HepG2 (cell line): ENCODE data around the gene RNF114. TPM values are rescaled to one million over a fixed set of nuclear protein-coding genes. Genes with fewer than 3 reads are reported as not detected.

ENCODE experiments used
- ATAC-seq: fragments of 200-7000 bp; cut with Tn5 transposase; 3 replicates; pipeline ENCODE4 v1.9.1; 2020; ENCODE audit warnings: mild to moderate bottlenecking, moderate library complexity
- BruUV-seq: library from RNA; stranded (reverse); fragments of 400-500 nt; replicated peaks from 2 replicates; lab custom pipeline; 2021; lab: Mats Ljungman, UMichigan
- CTCF ChIA-PET: fragments of 300-600 bp; formaldehyde crosslinking; extraction: SDS; loops from one replicate; lab custom pipeline; 2021; ENCODE audit warnings: low total read pairs, inconsistent platforms, low intra/inter-chr PET ratio; lab: Yijun Ruan, JAX
- POLR2A ChIA-PET: fragments of 350-600 bp; sonication (Branson Sonifier 250); formaldehyde crosslinking; loops from one replicate; lab custom pipeline; 2020; ENCODE audit warnings: antibody characterized with exemption, inconsistent platforms; lab: Yijun Ruan, JAX
- DNase-seq: peaks from one replicate; pipeline ENCODE4 v3.0.0-alpha.2; 2015; ENCODE audit warnings: low spot score
- FAIRE-seq: peaks from 3 replicates; lab custom pipeline; 2011; peaks lifted over from hg19 to GRCh38; lab: Jason Lieb, UNC
- H2AFZ ChIP-seq: one replicate; pipeline ENCODE4 v1.6.1; 2011; ENCODE audit warnings: low read length, inconsistent platforms
- H3K27ac ChIP-seq: fragments of 300-600 bp; 3 replicates; pipeline ENCODE4 v1.8.0; 2011; ENCODE audit warnings: mixed run types, mild to moderate bottlenecking, mixed read lengths, low read length, inconsistent platforms; ENCODE audit not compliant: insufficient read depth; ENCODE audit errors: extremely low read length
- H3K27me3 ChIP-seq, 2 experiments: fragments of 200-600 bp in 1 of 2; 2 replicates in 1 of 2; 3 replicates in 1 of 2; pipeline versions ENCODE4 v1.6.0 to v1.8.0; 2011; ENCODE audit warnings: low read length in 2 of 2, mild to moderate bottlenecking in 2 of 2, moderate library complexity in 2 of 2, inconsistent platforms in 1 of 2; ENCODE audit not compliant: insufficient read depth in 2 of 2, control insufficient read depth in 1 of 2
- H3K36me3 ChIP-seq, 2 experiments: fragments of 200-600 bp in 1 of 2; replicated peaks in 1 of 2; 2 replicates in 1 of 2; 3 replicates in 1 of 2; pipeline versions ENCODE4 v1.5.1 to v1.8.0; 2011; ENCODE audit warnings: low read length in 2 of 2, inconsistent platforms in 1 of 2; ENCODE audit not compliant: insufficient read depth in 2 of 2, control insufficient read depth in 1 of 2
- H3K4me1 ChIP-seq: 2 replicates; pipeline ENCODE4 v1.5.1; 2012; ENCODE audit warnings: low read length, inconsistent platforms; ENCODE audit not compliant: insufficient read depth
- H3K4me2 ChIP-seq: 2 replicates; pipeline ENCODE4 v1.6.0; 2011; ENCODE audit warnings: low read depth, low read length, inconsistent platforms
- H3K4me3 ChIP-seq, 3 experiments: fragments of 200-600 bp in 1 of 3; sonication (generic), shearing (Covaris generic) in 1 of 3; replicated peaks in 1 of 3; 2 replicates each; pipeline ENCODE4 v1.5.1; 2011 to 2016; ENCODE audit warnings: low read length in 3 of 3, inconsistent platforms in 2 of 3, low read depth in 2 of 3, mild to moderate bottlenecking in 2 of 3, control low read depth in 1 of 3, mixed read lengths in 1 of 3; ENCODE audit not compliant: insufficient read depth in 1 of 3
- H3K79me2 ChIP-seq: one replicate; pipeline ENCODE4 v1.6.1; 2011; ENCODE audit warnings: low read length, inconsistent platforms; ENCODE audit not compliant: insufficient read depth
- H3K9ac ChIP-seq: 2 replicates; pipeline ENCODE4 v1.6.0; 2011; ENCODE audit warnings: mild to moderate bottlenecking, low read depth, low read length, inconsistent platforms; ENCODE audit not compliant: insufficient read depth
- H3K9me3 ChIP-seq: 2 replicates; pipeline ENCODE4 v1.5.1; 2012; ENCODE audit warnings: mild to moderate bottlenecking, low read length
- H4K20me1 ChIP-seq: 2 replicates; pipeline ENCODE4 v1.6.0; 2011; ENCODE audit warnings: inconsistent platforms, mild to moderate bottlenecking, low read length, moderate library complexity; ENCODE audit not compliant: insufficient read depth
- ZBTB33 ChIP-seq: sonication (generic); formaldehyde crosslinking; IDR thresholded peaks from 2 replicates; pipeline ENCODE4 v1.4.0; 2020; ENCODE audit warnings: missing genetic modification reagents
- ZNF737 ChIP-seq: sonication (generic); formaldehyde crosslinking; IDR thresholded peaks from 2 replicates; pipeline ENCODE4 v1.5.0; 2020; ENCODE audit warnings: missing genetic modification reagents, mild to moderate bottlenecking, borderline replicate concordance
- ZNF770 ChIP-seq: sonication (generic); formaldehyde crosslinking; IDR thresholded peaks from 2 replicates; pipeline ENCODE4 v1.5.0; 2020; ENCODE audit warnings: mild to moderate bottlenecking, missing genetic modification reagents
- WGBS: methylation state at CpG from one replicate; pipeline ENCODE4 v1.1.6; 2017; ENCODE audit warnings: low lambda C conversion rate; 5-methylcytosine and 5-hydroxymethylcytosine counted together
- in situ Hi-C: cut with HindIII; loops from 2 replicates; pipeline ENCODE4 v1.10.0; 2017; ENCODE audit warnings: low pct_unique_long_range_greater_than_20kb; ENCODE audit not compliant: extremely low pct_ligation_motif_present
- intact Hi-C: fragments of 100-400 bp; cut with micrococcal nuclease; formaldehyde crosslinking; loops from one replicate; pipeline ENCODE4 v1.10.0; 2022; ENCODE audit not compliant: unreplicated experiment
- polyA plus RNA-seq, 8 experiments: library from polyadenylated mRNA; depleted of rRNA in 3 of 8; stranded (reverse) in 7 of 8; unstranded in 1 of 8; fragments of >200 nt; fragmentation: Illumina TruSeq in 4 of 8; extraction: Trizol in 4 of 8; gene quantifications; 2 replicates each; pipeline versions ENCODE4 v1.2.1 to v1.2.3, GENCODE V29; 2011 to 2016; ENCODE audit warnings: low read depth in 4 of 8, missing spikeins in 1 of 8, mixed read lengths in 1 of 8; ENCODE audit not compliant: insufficient read depth in 1 of 8
- total RNA-seq, 5 experiments: library from RNA; depleted of rRNA; stranded (reverse); fragments of >200 nt; fragmentation: Illumina TruSeq; extraction: Trizol; gene quantifications; 2 replicates each; pipeline ENCODE4 v1.2.3, GENCODE V29; 2016; ENCODE audit warnings: low read depth in 1 of 5

The RNF114 gene
- total and polyA plus RNA-seq, 2 of the 13 experiments (the other 11 are each of a cell fraction or from before 2014, with no cell fraction given), result 119 to 126 TPM

- Histone ChIP-seq H3K79me2 (peaks cover 40% of the 10 kb centered on the region), H4K20me1 (no peaks in the 10 kb centered on the region), H3K27ac (no peak overlapping the region), H3K9ac (no peak overlapping the region), H3K27me3 (no peaks in the 10 kb centered on the region), H3K36me3 (peaks cover 40 to 60% of the 10 kb centered on the region in 2 experiments), H3K4me3 (no peak overlapping the region), H3K4me1 (peaks cover 52% of the 10 kb centered on the region), H3K4me2 (no peak overlapping the region), H2AFZ (no peak overlapping the region), H3K9me3 (no peaks in the 10 kb centered on the region)
- POLR2A ChIA-PET, result interaction anchor here (5.0 kb wide), 1 partner anchor 8 kb away, joined by 36 read pairs; the partner anchor contains the start of gene SPATA2
- WGBS, result 95% methylated on average over 11 of the region's 11 CpGs
- no peak for DNase-seq
- ATAC-seq, result no peak
- CTCF ChIA-PET, result no interaction called here
- intact Hi-C loops, result no loop called here
- in situ Hi-C loops, result no loop called here
- no TSS peak for BruUV-seq
- no peak for FAIRE-seq
- TF ChIP-seq ZBTB33 (CRISPR knock-in tag) (peak; percentile 62; the same call in 1 of the 2 replicates), ZNF737 (CRISPR knock-in tag) (no peak), ZNF770 (CRISPR knock-in tag) (no peak)
Observed at GRCh38 chr20:49908258-49908565, 28.0 kb upstream of the RNF114 start.
